Fibroblast of pulmonary artery (primary cell): ENCODE measurements around the gene SMTNL2.
A peak's percentile ranks its signal among the peaks of the same experiment; 100 is the strongest.
"Not testable (repeated sequence)": the region's sequence is repeated elsewhere in the genome, so short reads cannot be mapped to it uniquely, and the experiment has no call there.

Experiments
- DNase-seq: peaks from one replicate; pipeline ENCODE4 v3.0.0-alpha.2; 2010; ENCODE audit warnings: low read depth
- H3K4me3 ChIP-seq: replicated peaks from 2 replicates; pipeline ENCODE4 v1.5.1; 2011; ENCODE audit warnings: low read depth, mild to moderate bottlenecking, control low read depth, low read length, moderate library complexity
- CTCF ChIP-seq: IDR thresholded peaks from 2 replicates; pipeline ENCODE4 v1.5.1; 2011; ENCODE audit warnings: mild to moderate bottlenecking, control low read depth, low read length, inconsistent platforms; ENCODE audit errors: missing control alignments

Gene SMTNL2

GRCh38 chr17:4591529-4591928 is 7.2 kb downstream of the SMTNL2 start:
- no peak for TF ChIP-seq CTCF
- no peak overlapping the region for H3K4me3 ChIP-seq
- DNase-seq: peak; percentile 21

GRCh38 chr17:4592240-4593005 is 8.1 kb downstream of the SMTNL2 start:
- H3K4me3 ChIP-seq: no peak overlapping the region
- no peak for DNase-seq
- TF ChIP-seq CTCF: no peak

GRCh38 chr17:4593021-4593421 is 8.7 kb downstream of the SMTNL2 start:
- TF ChIP-seq CTCF: no peak
- no peak overlapping the region for H3K4me3 ChIP-seq
- no peak for DNase-seq

- TF ChIP-seq CTCF: no peak
- DNase-seq: no peak
- no peak overlapping the region for H3K4me3 ChIP-seq
These were observed 10.1 kb downstream of the SMTNL2 start for GRCh38 chr17:4594406-4594805.

GRCh38 chr17:4594931-4595684 is 10.8 kb downstream of the SMTNL2 start:
- H3K4me3 ChIP-seq: no peak overlapping the region
- DNase-seq: no peak
- TF ChIP-seq CTCF: no peak

- not testable (repeated sequence) for DNase-seq, H3K4me3 ChIP-seq
These were observed 11.5 kb downstream of the SMTNL2 start for GRCh38 chr17:4595685-4596342.

GRCh38 chr17:4596636-4597380 is 12.5 kb downstream of the SMTNL2 start:
- no peak overlapping the region for H3K4me3 ChIP-seq
- no peak for TF ChIP-seq CTCF
- no peak for DNase-seq
